ENCODE results near the gene SUSD4. TPM values are rescaled to one million over a fixed set of nuclear protein-coding genes. Genes with fewer than 3 reads are reported as not detected.

SUSD4 gene
- total and polyA plus RNA-seq, 9 of the 15 experiments (the other 6 are each of a cell fraction or from before 2014, with no cell fraction given) = 0.06 to 1.7 (median 0.09) TPM; not detected in 4

- TF ChIP-seq TFE3 (CRISPR knock-in tag; IDR thresholded peaks at IDR 0.05) (peak; percentile 6; the same call in 1 of the 2 replicates), ZFPM2 (CRISPR knock-in tag; IDR thresholded peaks at IDR 0.05) (no peak), ZNF445 (CRISPR knock-in tag; IDR thresholded peaks at IDR 0.05; ENCODE audit: low read depth) (no peak)
Observed at GRCh38 chr1:223338811-223339746, 24.9 kb downstream of the SUSD4 start (continued).

- Histone ChIP-seq H3K9me1 (ENCODE audit: control insufficient read depth, insufficient read depth, low read length) (no peaks in the 10 kb centered on the region), H3K4me2 (ENCODE audit: insufficient read depth, low read length) (no peak overlapping the region), H3K9ac (ENCODE audit: insufficient read depth in 1 of 2, low read depth in 2 of 2, low read length in 2 of 2) (no peak overlapping the region), H3K36me3 (ENCODE audit: control insufficient read depth, insufficient read depth, low read length) (no peaks in the 10 kb centered on the region), H3K4me1 (replicated peaks in 1 of 2; ENCODE audit: control insufficient read depth in 2 of 2, insufficient read depth in 2 of 2, low read length in 2 of 2) (no peaks in the 10 kb centered on the region; a peak in 1 of 5 replicates), H3K27ac (ENCODE audit: extremely low read depth, low read depth, low read length) (no peak overlapping the region), H3K79me2 (ENCODE audit: control insufficient read depth, insufficient read depth, low read length) (no peaks in the 10 kb centered on the region), H3K27me3 (ENCODE audit: control insufficient read depth in 2 of 2, insufficient read depth in 2 of 2, low read length in 2 of 2) (peaks cover 27 to 57% of the 10 kb centered on the region in 2 experiments), H2AFZ (ENCODE audit: low read depth, low read length) (no peak overlapping the region), H4K20me1 (replicated peaks; ENCODE audit: control insufficient read depth, insufficient read depth, low read length) (no peaks in the 10 kb centered on the region), H3K4me3 (no peak overlapping the region), H3K9me3 (replicated peaks; ENCODE audit: control insufficient read depth, insufficient read depth, low read depth, low read length) (no peaks in the 10 kb centered on the region)
- CTCF ChIA-PET (ENCODE audit: low intra/inter-chr PET ratio) = no interaction called here
- POLR2A ChIA-PET = interaction anchor here (0.6 to 1.6 kb wide), 4 partner anchors 12 to 1295 kb away, joined by 3 to 6 read pairs (median 4); no protein-coding TSS in a partner anchor
- intact Hi-C loops (cut with micrococcal nuclease) = no loop called here
- WGBS (ENCODE audit: insufficient coverage, low coverage, missing lambda C conversion rate) = 3% methylated on average over 6 of the region's 6 CpGs
- peak; percentile 15 for FAIRE-seq
- ATAC-seq = no peak
- DNase-seq (ENCODE audit: extremely low read depth in 1 of 4, low spot score in 3 of 4) = no peak
- in situ Hi-C loops (cut with MboI) = no loop called here
- no TSS peak for BruUV-seq (replicated peaks)
- TF ChIP-seq BCOR (IDR thresholded peaks at IDR 0.05) (no peak), UBTF (IDR thresholded peaks at IDR 0.05; ENCODE audit: borderline replicate concordance in 1 of 2, low read depth in 2 of 2, low read length in 2 of 2) (no peak), ZNF24 (IDR thresholded peaks at IDR 0.05) (peak; percentile 87), ZNF639 (CRISPR knock-in tag; conservative IDR thresholded peaks at IDR 0.05 in 1 of 2, IDR thresholded peaks at IDR 0.05 in 1 of 2) (no peak)
Observed at GRCh38 chr1:223337174-223337869, 26.7 kb downstream of the SUSD4 start.

Measured in K562 (cell line).